ENCODE results near the gene ULK4. TPM values are rescaled to one million over a fixed set of nuclear protein-coding genes. Genes with fewer than 3 reads are reported as not detected.
A peak's percentile ranks its signal among the peaks of the same experiment; 100 is the strongest.

The ULK4 gene
- total RNA-seq, 4 donors from 2014 or later = 3.2 to 18.7 (median 12.6) TPM

DNA sequence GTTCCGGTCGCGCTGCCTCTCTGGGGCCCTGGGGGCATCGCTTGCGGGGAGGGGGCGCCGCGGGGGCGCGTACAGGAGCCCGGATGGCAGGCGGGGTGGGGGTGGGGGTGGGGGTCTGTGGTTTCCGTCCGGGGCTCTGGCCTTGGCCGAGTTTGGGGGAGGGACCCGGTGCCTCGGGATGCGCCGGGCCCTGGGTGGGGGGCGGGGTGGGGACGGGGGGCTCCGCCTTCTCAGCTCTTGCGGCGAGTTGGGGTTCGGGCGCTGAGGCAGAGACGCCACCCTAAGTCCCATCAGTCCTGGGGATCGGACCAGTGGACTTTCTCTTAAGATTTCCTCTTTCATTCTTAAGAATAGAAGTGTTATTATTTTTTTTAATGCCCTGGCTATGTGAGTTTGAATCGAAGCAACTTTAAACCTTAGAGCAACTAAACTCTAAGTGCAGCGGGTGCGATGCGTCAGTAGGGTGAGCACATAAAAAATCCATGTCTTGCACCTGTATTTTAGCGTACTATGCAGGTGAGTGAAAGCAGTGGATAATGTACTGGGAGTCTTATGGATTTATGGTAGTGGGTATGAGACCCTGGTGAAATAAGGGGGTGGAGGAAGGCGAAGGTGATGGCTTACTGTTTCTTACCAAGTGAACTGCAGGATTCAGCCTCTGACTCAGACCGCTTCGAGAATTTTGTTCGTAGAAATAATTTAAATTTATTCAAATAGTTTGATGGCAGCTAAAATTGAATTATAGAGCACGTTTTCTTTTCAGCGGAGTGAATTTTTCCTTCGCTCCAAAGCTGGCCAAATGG, 761.8 kb downstream of the ULK4 start:
- DNase-seq (ENCODE audit: low spot score in 2 of 2) = peak in 1 of 2 donors; percentile 24

DNA sequence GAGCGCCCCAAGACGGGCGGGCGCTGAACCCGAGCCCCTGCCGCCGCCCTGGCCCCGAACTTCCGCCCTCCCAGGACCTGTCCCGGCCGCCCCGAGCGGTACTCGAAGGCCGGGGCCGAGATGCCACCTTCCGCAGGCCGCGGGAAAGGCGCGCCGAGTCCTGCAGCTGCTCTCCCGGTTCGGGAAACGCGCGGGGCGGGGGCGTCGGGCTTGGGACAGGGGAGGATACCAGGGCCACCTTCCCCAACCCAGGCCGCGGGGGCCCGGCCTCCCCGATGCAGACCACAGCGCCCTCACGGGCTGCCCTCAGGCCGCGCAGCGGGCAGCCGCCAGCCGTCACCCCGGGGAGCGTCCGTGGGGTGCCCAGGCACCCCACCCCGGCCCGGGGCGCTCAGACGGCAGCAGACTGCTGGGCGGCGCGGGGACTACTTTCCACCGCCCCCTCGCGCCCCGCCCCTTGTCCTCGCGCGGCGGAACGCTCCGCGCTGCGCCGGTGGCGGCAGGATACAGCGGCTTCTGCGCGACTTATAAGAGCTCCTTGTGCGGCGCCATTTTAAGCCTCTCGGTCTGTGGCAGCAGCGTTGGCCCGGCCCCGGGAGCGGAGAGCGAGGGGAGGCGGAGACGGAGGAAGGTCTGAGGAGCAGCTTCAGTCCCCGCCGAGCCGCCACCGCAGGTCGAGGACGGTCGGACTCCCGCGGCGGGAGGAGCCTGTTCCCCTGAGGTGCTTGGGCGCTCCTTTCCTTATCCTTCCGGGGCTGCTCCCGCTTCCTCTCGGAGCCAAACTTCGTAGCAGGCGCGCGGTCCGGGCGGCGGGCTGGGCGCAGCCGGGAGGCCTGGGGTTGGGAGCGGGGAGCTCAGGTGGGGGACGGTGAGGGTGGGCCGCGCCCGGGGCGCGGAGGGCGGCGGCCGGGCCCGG, 762.7 kb downstream of the ULK4 start, which contains the start of gene CTNNB1:
Gene CTNNB1 (plus strand): TSS at position 556 of the 916 bp plus-strand sequence. CDS start 24,564 bp downstream, outside the sequence.
- intact Hi-C loops (cut with DNase I; ENCODE audit: low total_unique reads) = no loop called here
- TF ChIP-seq POLR2A (IDR thresholded peaks at IDR 0.05) = peak in 1 of 2 donors; percentile 93
- TF ChIP-seq, protein P1, sequence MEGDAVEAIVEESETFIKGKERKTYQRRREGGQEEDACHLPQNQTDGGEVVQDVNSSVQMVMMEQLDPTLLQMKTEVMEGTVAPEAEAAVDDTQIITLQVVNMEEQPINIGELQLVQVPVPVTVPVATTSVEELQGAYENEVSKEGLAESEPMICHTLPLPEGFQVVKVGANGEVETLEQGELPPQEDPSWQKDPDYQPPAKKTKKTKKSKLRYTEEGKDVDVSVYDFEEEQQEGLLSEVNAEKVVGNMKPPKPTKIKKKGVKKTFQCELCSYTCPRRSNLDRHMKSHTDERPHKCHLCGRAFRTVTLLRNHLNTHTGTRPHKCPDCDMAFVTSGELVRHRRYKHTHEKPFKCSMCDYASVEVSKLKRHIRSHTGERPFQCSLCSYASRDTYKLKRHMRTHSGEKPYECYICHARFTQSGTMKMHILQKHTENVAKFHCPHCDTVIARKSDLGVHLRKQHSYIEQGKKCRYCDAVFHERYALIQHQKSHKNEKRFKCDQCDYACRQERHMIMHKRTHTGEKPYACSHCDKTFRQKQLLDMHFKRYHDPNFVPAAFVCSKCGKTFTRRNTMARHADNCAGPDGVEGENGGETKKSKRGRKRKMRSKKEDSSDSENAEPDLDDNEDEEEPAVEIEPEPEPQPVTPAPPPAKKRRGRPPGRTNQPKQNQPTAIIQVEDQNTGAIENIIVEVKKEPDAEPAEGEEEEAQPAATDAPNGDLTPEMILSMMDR (IDR thresholded peaks at IDR 0.05) = no peak
- peak within 1 kb of the TSS; percentile 96 for H3K4me3 ChIP-seq (ENCODE audit: low read depth, poor library complexity, severe bottlenecking)
- 1 to 3% methylated on average over 6 to 28 of the region's 112 CpGs for WGBS, 2 donors
- peak; percentile 92 to 98 for DNase-seq (ENCODE audit: low spot score in 2 of 2)

More for the DNA sequence above, 761.8 kb downstream of the ULK4 start:
- intact Hi-C loops (cut with DNase I; ENCODE audit: low total_unique reads) = loop anchor here (10.0 kb wide), 1 partner anchor 615 kb away; no protein-coding TSS in a partner anchor
- WGBS, 2 donors = 0% methylated on average over 20 to 23 of the region's 40 CpGs
- peak overlapping the region; percentile 96 for H3K4me3 ChIP-seq (ENCODE audit: low read depth, poor library complexity, severe bottlenecking)
- no peak for TF ChIP-seq POLR2A (IDR thresholded peaks at IDR 0.05)
- TF ChIP-seq, protein P1 (IDR thresholded peaks at IDR 0.05) = no peak

DNA sequence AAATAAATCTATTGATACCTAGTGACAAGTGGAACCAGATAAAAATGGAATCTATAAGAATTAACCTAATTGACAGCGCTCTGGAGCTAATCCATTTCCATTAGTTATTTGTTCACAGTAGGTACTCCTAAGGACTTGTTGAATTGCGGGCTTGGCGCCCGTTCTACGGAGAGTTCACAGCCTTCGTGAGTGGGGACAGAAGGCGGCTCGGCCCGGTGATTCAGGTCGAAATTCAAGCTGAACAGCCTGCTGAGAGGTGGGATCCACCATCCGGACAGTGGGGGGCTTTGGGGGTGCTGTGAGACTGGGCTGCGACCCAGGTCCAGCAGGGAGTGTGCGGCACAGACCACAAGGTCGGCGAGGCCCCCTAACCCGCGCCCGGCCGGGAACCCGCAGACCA, 763.4 kb downstream of the ULK4 start:
- no peak for TF ChIP-seq POLR2A (IDR thresholded peaks at IDR 0.05)
- TF ChIP-seq, protein P1 (IDR thresholded peaks at IDR 0.05) = no peak
- 16 to 23% methylated on average over 11 to 13 of the region's 20 CpGs for WGBS, 2 donors
- peak overlapping the region; percentile 96 for H3K4me3 ChIP-seq (ENCODE audit: low read depth, poor library complexity, severe bottlenecking)
- intact Hi-C loops (cut with DNase I; ENCODE audit: low total_unique reads) = no loop called here
- peak; percentile 37 to 86 for DNase-seq (ENCODE audit: low spot score in 2 of 2)

DNA sequence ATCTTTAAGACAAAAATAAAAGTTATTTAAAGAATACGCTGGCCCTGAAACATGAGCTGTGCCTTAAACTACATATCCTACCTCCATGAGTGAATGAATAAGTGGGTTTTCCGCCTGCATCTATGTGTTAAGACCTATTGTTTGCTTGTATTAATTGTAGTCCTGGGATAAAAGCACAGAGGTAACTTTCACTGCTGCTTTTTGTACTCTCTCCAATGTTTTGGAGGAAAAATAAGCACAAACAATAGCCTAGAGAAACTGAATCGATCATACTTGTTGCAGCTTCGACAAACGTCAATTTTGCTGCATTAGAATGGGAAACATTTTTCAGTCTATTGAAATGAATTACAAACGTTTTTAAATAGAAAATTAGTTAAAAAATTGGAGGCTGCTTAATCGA, 763.9 kb downstream of the ULK4 start:
- intact Hi-C loops (cut with DNase I; ENCODE audit: low total_unique reads) = no loop called here
- no peak for DNase-seq (ENCODE audit: low spot score in 2 of 2)
- 75 to 76% methylated on average over 7 of the region's 7 CpGs for WGBS, 2 donors
- TF ChIP-seq POLR2A (IDR thresholded peaks at IDR 0.05) = no peak
- TF ChIP-seq, protein P1 (IDR thresholded peaks at IDR 0.05) = no peak
- H3K4me3 ChIP-seq (ENCODE audit: low read depth, poor library complexity, severe bottlenecking) = no peak overlapping the region

Other genes starting within 250 kb of the ULK4 start
- 10 to 100 TPM; 69.0 to 96.3 (median 84.9) TPM for gene TRAK1, start 129.3 kb upstream of the ULK4 start, total RNA-seq

Data from lower leg skin (tissue), 4 donors.